GM19351 (cell line): ENCODE measurements around the gene GRIP1.
"Not testable (repeated sequence)": the region's sequence is repeated elsewhere in the genome, so short reads cannot be mapped to it uniquely, and the experiment has no call there.

Experiments used
- ATAC-seq: cut with Tn5 transposase; IDR thresholded peaks from one replicate; pipeline ENCODE4 v1.9.1; 2021; ENCODE audit warnings: mild to moderate bottlenecking, moderate library complexity; ENCODE audit not compliant: unreplicated experiment

Gene GRIP1

DNA sequence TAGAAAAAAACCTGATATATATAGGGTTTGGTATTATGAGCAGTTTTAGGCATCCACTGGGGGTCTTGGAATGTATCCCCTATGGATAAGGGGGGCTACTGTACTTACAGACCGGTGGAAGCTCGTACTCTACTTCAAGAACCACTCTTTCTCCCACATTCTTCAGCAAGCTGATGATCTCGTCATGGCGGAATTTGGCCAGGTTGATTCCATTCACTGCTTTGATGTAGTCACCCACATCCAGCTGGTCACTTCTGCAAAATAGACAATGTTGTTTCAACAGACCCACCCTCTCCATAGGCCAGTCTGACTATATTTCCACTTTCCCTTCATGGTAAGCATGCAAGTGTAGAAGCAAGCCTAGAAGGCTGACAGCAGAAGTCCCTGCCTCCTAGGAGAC lies 139.9 kb downstream of the GRIP1 start:
- ATAC-seq, result no peak

DNA sequence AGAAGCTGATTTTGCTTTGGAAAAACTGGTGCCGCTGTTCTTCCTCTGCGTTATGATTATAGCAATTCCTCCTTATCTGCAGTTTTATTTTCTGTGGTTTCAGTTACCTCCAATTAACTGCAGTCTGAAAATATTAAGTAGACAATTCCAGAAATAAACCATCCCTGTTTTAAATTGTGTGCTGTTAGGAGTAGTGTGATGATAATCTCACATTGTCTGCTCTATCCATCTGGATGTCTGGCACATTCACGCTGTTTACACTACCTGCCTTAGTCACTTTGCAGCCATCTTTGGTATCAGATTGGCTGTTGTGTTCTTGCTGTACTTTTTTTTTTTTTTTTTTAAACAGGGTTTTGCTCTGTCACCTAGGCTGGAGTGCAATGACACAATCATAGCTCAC lies 141.0 kb downstream of the GRIP1 start:
- no peak for ATAC-seq

DNA sequence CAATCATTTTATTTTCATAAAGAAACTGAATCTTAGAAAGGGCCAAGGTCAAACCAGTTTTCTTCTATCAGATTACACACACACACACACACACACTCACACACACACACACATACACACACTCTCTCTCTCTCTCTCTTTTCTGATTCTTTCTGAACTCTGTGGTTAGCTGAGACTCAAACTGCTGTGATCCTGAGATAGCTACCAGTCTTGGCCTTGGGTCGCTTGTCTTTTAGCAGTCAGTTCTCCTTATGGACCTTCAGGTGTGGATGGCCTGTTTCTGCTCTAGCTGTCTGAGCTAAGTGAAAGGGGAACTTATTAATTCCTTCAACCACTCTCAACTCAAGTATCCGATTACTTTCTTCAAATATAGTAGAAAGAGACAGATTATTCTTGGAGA lies 145.1 kb downstream of the GRIP1 start:
- no peak for ATAC-seq

DNA sequence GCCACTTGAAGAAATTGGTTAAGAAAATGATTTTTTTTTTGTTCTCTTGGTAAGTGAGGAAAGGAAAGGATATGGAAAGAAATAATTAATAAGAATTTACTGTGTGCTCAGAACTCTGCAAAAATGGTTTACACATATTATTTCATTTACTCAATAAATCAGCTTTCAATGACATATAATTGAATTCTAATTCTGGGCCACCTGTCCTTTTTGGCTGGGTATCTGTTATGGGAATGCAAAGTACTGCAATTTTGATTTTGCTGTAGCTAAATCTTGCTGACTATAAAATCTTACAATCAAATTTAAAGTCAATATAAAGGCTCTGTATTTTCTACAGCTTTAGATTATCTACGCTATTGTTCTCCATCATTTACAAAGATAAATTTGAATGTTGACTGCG lies 147.1 kb downstream of the GRIP1 start:
- ATAC-seq, result no peak

DNA sequence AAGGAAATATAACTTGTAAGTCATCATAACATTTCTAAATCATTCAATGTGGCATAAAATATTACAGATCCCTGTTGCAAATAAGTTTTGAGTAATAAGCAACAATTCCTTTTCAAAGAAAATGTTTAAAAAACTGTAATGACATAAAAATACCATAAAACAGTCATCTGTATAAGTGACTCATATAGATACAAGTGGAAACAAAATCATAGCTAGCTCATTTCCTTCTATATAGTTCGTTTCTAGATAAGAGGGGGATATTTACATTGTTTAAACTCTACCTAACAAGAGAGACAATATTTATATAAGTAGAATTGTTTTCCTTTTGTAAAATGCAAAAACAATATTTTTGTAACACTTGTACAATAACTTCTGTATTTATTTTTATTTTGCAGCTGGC lies 148.9 kb downstream of the GRIP1 start:
- no peak for ATAC-seq

DNA sequence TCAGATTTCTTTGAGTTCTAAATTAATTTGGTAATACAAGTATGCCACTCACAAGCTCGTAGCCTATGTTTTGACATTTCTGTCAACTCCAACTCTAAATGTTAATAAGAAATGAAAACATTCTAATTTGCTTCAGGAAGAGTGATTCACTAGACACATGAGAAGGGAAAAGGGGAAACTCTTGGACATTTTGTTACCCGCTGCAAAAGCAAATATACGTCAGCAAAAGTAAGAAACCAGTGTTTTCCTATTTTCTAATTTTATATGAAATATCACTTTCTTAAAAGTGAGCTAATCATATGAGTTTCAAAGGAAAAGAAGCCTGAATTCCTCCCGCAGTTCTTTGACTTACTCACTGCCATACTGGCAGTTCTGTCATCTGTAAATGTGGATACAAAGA lies 162.3 kb downstream of the GRIP1 start:
- no peak for ATAC-seq

DNA sequence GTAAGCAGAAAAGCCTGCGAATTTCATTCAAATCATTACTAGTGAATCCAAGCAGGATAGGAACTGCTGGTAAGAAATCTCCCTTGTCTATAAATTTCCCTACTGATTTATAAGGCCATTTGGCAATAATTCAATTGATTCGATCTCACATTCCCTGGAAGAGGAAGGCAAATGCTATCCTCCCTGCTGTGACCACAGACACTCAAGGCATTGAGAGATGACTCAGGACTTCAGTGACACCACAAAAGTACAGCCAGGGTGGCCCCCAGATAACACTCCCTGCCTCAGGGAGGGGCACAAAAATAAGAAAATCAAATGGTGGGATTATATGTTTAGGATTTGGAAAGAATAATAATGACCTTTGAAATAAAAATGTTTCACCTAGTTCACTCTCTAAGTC lies 162.7 kb downstream of the GRIP1 start:
- ATAC-seq, result no peak

DNA sequence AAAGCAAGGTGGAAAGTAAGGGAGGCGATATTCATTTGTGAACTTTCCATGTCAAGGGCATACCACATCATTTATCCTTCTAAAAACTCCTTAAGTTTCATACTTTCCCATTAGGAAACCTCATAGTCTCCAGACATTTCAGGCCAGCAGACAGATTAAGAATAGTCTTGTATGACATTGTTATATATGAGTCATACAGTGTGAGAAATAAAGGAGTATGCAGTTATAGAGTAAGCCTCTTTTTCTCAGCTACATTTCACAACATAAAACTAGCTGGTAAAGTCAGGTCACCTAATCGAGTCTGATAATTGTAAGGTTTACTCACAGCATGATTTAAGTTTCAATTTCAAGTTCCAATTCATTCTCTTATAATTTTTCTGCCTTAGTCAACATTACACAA lies 164.3 kb downstream of the GRIP1 start:
- ATAC-seq, result no peak

DNA sequence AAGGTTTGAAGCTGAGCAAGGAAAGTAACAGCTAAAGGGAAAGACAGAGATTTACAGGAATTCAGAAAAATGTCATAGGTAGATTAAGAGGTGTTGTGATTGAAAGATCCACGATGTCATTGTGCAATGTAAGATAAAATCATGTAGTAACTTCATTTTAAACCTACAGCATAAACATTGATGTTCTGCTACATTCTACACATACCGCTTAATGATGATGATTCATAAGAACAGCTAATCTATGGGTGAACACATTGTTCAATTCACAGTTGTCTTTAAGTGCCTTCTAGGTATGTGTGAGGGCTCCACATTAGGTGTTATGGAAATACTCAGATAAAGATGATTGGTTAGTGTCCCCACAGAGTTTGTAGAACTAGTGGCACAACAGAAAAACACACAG lies 170.9 kb downstream of the GRIP1 start:
- no peak for ATAC-seq

DNA sequence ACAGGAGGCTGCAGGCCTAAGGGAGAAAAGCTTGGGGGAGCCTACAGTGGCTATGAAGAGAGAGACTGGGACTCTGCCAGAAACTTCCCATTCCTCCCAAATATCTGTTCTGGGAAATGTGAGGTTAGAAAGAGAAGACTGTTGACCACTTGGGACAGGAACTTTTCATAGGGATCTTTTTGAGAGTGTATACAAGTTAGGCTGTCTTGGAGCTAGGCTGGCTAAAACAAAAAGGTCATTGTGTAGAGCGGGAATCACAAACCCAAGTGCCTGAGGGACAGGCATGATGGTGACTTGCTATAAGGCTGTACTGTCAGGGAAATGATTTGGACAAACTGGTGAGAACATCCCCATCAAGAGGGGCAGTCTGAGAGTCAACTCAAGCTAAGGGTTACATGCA lies 175.1 kb downstream of the GRIP1 start:
- ATAC-seq, result no peak

DNA sequence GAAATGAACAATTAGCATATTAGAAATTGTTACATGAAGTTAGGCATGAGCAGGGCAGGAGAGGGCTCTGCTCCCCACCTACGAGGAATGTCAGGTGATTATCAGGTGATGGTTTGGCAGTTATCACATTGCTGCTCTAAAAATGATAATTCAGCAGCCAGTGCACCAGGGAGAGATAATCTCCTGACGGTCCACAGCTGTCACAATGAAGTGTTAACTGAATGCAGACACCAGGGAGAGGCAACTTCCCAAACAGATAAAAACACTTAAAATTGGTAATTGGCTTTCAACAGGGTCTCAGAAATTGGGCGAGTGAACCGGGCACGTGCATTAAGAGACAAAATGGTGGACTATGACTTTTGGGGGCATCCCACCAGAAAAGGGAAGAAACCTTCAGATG lies 176.0 kb downstream of the GRIP1 start:
- ATAC-seq, result no peak

DNA sequence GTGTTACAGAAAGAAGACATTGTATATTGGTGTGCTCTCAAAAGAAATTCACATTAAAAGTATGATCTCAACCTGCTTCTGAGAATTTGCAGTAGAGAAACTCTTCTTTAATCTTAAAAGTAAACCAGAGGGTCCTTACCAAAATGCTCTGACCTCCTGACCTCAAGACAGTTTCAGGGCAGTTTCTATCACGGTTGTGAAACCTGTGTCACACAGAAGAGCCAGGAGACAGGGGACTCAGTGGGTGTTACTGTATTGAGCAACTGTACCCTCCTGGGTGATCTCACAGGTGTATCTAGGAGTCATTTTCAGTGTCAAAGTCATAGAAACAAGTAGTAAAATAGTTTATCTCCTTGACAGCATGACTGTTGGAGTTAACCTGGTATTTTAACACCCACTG lies 178.0 kb downstream of the GRIP1 start:
- ATAC-seq, result peak; percentile 99

DNA sequence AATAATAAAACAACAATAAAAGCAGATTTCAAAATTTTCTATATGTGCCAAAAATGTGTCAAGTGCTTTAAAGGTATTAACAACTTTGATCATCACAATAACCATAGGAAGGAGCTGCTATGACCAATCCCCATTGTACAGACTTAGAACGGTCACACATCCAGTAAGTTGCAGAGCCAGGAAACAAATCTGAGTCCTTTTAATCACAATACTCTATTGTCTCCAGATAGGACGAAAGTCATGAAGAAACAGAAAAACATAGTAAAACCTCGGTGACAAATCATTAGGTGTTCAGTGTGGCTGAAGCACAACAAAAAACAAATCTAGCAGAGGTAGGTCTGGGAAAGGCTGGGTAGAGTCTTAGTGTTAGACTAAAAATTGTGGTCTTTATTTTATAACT lies 178.8 kb downstream of the GRIP1 start:
- no peak for ATAC-seq

DNA sequence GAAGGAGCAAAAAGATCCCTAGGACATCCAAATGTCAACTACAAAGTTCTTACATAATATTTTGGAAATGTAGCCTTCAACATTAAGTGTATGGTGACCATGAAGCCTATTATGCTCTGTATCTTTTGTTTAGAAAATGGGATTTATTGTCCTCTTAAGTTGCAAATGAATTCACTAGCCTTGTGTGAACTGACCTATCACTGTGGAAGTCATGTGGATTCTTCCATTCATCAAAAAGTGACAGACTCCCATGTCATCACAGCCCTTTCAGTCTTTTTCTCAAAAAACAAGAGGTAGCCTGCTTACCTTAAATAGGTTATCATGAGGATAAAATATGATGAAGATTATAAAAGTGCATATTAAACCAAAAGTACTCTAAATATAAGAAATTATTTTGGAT lies 179.9 kb downstream of the GRIP1 start:
- ATAC-seq, result no peak

DNA sequence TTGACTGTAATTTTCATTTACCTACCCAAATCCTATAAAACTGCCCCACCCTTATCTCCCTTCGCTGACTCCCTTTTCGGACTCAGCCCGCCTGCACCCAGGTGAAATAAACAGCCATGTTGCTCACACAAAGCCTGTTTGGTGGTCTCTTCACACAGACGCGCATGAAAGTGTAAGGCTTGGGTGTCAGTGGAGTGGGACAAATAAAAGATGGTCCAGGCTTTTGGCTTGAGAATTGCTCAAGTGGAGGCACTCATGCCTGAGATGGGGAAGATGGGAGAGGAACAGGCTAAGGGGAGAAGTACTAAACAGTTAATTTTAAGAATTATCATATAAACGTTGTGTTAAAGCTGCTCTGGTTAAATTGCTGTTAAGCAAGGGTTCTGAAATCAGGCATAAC lies 180.8 kb downstream of the GRIP1 start:
- not testable (repeated sequence) for ATAC-seq

DNA sequence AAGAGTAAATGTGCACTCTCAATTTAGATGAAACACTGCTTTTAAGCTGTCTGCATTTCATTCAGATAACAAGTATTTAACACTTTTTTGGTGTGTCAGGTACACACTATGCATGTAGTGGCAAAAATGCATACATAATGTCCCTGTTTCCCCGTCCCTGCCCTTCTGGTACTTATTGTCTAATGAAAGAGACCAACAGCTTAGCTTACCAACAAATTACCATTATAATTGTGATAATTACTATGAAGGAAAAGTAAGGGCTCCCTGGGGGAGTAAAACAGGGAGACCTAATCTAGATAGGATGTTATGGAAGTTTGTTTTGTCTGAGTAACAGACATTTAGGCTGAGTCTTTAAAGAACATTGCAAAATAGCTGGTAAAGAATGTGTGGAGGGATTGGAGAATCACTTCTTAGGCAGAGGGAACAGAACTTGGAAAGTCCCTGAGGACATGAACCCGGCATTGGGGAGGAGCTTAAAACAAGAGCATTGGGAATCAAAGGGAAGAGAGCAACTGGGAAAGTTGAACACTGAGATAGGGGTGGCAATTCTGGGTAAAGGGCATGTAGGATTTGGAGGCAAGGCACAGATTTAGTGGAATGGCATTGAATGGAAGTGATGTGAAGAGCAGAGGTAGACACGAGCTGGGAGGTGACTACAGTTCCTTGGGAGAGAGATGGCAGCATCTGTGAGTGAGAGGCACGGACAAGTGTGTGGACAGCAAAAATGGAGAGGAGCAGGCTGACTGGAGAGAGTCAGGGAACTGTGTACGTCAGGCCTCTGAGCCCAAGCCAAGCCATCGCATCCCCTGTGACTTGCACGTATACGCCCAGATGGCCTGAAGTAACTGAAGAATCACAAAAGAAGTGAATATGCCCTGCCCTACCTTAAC lies 181.6 kb downstream of the GRIP1 start:
- ATAC-seq, result no peak

DNA sequence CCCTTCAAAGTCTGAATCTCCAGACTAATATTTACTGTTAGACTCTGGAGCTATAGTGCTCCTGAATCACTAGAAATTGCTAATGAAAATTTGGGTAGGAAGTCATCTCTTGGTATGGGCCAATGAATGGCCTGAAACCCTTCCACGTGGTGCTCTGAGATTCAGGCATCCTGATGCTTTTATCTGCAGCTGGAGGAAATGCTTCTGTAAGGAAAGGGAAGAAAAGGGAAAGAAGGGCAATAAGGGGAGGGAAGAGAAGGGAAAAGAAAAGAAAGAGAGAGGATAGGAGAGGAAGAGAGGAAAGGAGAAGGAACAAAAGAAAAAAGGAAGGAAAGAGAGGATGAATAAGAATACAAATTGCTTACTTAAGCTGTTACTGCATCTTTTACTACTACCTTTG lies 182.3 kb downstream of the GRIP1 start:
- no peak for ATAC-seq

DNA sequence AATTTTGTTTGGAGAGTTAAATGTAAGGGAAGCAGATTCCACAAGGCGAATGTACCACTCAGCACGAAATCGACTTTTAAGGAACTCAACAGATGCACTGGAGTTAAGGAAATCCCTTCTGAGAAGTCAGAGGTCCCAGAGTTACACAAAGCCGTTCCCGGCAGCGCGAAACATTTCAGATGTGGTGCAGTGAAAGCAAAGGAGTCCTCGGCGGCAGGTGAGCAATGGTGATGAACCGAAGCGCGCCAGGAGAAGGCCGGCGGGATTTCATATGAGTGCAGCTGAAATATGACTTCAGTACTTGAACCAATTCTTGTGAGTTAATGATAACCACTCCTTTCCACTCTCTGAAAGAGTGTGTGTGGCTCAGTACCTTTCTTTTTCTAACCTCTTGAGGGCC lies 183.2 kb downstream of the GRIP1 start:
- no peak for ATAC-seq

DNA sequence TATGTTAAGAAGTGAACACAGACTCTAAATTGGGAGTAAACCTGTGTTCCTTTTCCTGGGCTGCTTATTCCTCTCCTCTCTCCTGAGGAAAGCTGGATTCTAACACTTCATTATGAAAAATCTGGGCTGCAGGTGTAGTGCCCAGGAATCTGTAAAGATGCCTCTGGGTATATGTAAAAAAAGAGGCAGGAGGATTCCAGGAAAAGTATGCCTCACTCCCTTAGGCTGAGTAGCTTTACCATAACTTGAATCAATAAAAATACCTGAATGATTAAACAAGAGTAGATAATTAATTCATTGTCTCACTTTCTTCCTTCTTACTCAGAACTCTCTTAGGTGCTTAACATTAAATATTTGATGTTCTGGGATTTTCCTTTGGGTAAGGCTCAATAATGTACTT lies 185.1 kb downstream of the GRIP1 start:
- ATAC-seq, result no peak

DNA sequence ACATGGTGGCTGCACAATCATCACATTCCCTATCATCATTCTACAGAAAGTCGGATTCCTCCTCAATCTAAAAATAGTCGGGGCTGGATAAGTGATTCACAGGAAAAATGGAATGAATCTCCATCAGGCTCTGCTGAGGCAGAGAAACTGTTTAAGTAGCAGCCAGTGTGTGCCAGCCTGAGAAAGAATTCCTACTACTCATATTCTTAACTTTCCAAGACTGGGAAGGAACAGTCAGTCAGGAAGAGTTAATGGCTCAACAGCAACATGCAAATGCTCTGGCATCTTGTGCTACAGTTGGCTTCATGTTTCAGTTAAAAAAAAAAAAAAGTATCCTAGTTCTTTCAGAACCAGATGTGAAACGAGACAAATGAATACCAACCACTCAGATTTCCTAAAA lies 187.0 kb downstream of the GRIP1 start:
- no peak for ATAC-seq

DNA sequence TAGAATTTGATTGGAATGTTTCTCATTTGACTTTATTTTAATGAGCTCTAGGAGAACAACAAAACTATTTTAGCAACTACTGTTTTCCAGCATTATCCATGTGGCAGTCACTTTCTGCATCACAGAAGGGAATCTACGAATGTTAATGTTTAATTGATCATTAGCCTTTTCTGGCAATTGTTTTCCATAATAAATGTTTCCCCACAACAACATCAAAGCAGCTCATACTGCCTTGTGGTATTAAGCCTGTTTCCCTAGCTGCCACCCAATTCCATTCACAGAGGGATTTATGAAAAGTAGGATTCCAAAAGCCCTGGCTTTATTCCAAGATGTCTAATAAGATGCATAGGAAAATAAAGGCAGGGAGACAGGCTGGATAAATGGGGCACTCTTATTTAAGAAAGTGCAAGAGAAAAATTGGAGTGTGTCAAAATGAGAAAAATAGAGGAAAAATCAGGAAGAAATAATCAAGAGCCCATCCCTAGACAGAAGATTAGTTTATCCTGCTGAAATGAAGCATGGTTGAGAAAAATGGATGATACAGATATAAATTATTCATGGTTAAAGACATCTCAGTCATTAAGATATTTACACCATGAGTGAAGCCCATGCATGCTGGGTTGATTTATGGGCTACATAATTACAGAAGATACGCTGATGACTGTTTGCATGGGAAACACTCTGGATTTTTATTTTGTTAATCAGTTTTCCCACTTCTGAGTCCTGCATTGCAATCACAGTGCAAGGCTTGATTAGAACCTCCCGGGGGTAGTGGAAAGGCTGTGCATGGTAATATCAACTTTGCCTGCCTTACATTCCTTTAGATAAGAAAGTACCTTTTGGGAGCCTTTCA lies 196.3 kb downstream of the GRIP1 start:
- ATAC-seq, result no peak

DNA sequence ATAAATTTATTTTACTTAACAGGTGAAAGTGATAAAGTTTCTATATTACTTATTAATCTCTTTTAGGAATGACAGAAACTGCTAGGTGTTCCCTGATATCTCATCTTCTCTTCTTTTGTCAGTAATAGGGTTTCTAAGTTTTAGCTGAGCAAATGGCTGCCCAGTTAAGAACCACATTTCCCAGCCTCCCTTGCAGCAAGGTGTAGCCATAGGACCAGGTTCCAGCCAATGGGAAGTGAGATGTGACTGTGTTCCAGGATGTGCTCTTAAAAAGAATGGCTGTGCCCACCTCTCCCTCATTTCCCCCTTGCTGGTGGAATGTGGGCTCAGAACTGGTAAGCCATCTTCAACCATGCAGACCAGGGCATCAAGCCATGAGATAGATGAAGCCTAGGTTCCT lies 210.9 kb downstream of the GRIP1 start:
- no peak for ATAC-seq
